Pancreas (tissue), 10 donors: ENCODE measurements around the gene NOL9. TPM values are rescaled to one million over a fixed set of nuclear protein-coding genes. Genes with fewer than 3 reads are reported as not detected.

Experiments
- ATAC-seq, 4 donors: fragments of 200-7000 bp; cut with Tn5 transposase; one replicate each; pipeline versions ENCODE4 v1.8.0 to v1.9.1; 2020; ENCODE audit warnings: mild to moderate bottlenecking in 4 of 4, moderate library complexity in 4 of 4
- DNase-seq, 6 donors: peaks; one replicate each; pipeline ENCODE4 v3.0.0-alpha.2; 2020
- FAIRE-seq: peaks from 2 replicates; lab custom pipeline; 2012; peaks lifted over from hg19 to GRCh38; lab: Jason Lieb, UNC
- H3K27ac ChIP-seq, 4 donors: fragments of 200-600 bp; sonication (generic); 1 replicate in 3 of 4; 2 replicates in 1 of 4; pipeline versions ENCODE4 v1.5.0 to v1.8.0; 2020
- H3K27me3 ChIP-seq, 4 donors: fragments of 200-600 bp; one replicate each; pipeline ENCODE4 v1.8.0; 2021
- H3K36me3 ChIP-seq, 3 donors: fragments of 200-600 bp; sonication (generic) in 1 of 3; one replicate each; pipeline versions ENCODE4 v1.5.0 to v1.8.0; 2020 to 2021
- H3K4me1 ChIP-seq, 3 donors: fragments of 200-600 bp; one replicate each; pipeline ENCODE4 v1.8.0; 2021
- H3K4me3 ChIP-seq, 4 donors: fragments of 200-600 bp; sonication (generic) in 2 of 4; one replicate each; pipeline versions ENCODE4 v1.5.0 to v1.8.0; 2020 to 2021
- H3K9me3 ChIP-seq, 4 donors: fragments of 200-600 bp; one replicate each; pipeline ENCODE4 v1.8.0; 2021
- WGBS, 2 donors: extraction: QIAGEN DNeasy Blood & Tissue Kit; methylation state at CpG; one replicate each; pipeline ENCODE4 v1.1.7; 2013; 5-methylcytosine and 5-hydroxymethylcytosine counted together
- intact Hi-C, 3 donors: fragments of 100-400 bp; cut with DNase I; formaldehyde crosslinking; loops; one replicate each; pipeline versions ENCODE4 v1.11.1 to v1.14.2; 2022
- polyA plus RNA-seq, 2 donors: library from polyadenylated mRNA; stranded (reverse); fragments of 200-250 nt; gene quantifications; one replicate each; pipeline ENCODE4 v1.2.3, GENCODE V29; 2013
- total RNA-seq, 6 donors: library from RNA; stranded (reverse); fragmentation: NEBNext Ultra II Directional in 4 of 6; extraction: Animal tissue kit (Norgen Biotek cat#: 25700) in 4 of 6; gene quantifications; one replicate each; pipeline versions ENCODE4 v1.2.1 to v1.2.4, GENCODE V29; 2021 to 2023
- TF ChIP-seq, protein P1 (sequence below), 4 donors: fragments of 200-600 bp; sonication (generic) in 3 of 4; IDR thresholded peaks; one replicate each; pipeline versions ENCODE4 v1.5.0 to v1.8.0; 2021; ENCODE audit warnings: antibody characterized with exemption in 4 of 4
- donor health status: healthy with polysubstance abuse.
- donor health status: DM: no; HTN: no; CAD: no; lungs with moderate emphysema.
- donor health status: DM: no; HTN: no; CAD: no.
- donor health status: control.
- donor health status: control.
- donor health status: Bipolar disorder and iron deficiency.
- donor health status: DM: yes; HTN: yes; CAD: no.
- donor health status: DM: no; HTN: no; CAD: no.
- donor health status: DM: no; HTN: no; CAD: no.
- donor health status: DM: yes; HTN: yes; CAD: no.

NOL9 gene
- total and polyA plus RNA-seq, 8 donors: 7.5 to 15.1 (median 11.4) TPM

DNA sequence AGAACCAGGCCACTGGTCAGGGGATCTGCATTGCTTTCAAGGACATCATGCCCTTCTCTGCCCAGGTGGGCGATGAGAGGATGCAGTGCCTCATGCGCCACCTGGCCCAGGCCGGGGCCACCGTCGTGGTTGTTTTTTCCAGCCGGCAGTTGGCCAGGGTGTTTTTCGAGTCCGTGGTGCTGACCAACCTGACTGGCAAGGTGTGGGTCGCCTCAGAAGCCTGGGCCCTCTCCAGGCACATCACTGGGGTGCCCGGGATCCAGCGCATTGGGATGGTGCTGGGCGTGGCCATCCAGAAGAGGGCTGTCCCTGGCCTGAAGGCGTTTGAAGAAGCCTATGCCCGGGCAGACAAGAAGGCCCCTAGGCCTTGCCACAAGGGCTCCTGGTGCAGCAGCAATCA lies 20.5 kb upstream of the NOL9 start:
- 69 to 81% methylated on average over 14 of the region's 14 CpGs for WGBS, 2 donors
- ATAC-seq (no peak), FAIRE-seq (no peak)

DNA sequence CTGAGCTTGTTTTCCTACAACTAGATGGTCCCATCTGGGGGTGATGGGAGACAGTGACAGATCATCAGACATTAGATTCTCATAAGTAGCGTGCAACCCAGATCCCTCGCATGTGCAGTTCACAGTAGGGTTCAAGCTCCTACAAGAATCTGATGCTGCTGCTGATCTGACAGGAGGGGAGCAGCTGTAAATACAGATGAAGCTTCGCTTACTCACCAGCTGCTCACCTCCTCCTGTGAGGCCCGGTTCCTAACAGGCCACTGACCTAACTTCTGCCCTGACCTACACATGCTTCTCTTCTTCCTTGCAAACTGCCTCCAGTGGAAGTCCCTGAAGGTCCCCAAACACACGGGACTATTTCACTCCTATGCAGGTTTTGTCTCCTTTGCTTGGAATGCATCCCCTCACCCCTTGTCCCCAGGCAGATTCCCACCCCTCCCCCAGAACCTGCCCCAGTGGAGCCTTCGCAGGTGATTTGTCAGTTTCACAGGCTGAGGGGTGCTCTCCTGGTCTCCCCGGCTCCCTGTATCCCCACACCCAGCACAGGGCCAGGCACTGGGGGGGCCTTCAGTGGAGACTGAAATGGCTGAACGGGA lies 19.8 kb upstream of the NOL9 start:
- ATAC-seq (no peak), DNase-seq (no peak), FAIRE-seq (no peak)
- Histone ChIP-seq H3K27me3 (no peaks in the 10 kb centered on the region), H3K36me3 (no peaks in the 10 kb centered on the region), H3K27ac (no peak overlapping the region), H3K4me3 (no peak overlapping the region), H3K9me3 (no peaks in the 10 kb centered on the region), H3K4me1 (peaks cover 0 to under 1% (median 0%) of the 10 kb centered on the region in 3 donors)
- 72 to 79% methylated on average over 8 of the region's 8 CpGs for WGBS, 2 donors
- TF ChIP-seq, protein P1, sequence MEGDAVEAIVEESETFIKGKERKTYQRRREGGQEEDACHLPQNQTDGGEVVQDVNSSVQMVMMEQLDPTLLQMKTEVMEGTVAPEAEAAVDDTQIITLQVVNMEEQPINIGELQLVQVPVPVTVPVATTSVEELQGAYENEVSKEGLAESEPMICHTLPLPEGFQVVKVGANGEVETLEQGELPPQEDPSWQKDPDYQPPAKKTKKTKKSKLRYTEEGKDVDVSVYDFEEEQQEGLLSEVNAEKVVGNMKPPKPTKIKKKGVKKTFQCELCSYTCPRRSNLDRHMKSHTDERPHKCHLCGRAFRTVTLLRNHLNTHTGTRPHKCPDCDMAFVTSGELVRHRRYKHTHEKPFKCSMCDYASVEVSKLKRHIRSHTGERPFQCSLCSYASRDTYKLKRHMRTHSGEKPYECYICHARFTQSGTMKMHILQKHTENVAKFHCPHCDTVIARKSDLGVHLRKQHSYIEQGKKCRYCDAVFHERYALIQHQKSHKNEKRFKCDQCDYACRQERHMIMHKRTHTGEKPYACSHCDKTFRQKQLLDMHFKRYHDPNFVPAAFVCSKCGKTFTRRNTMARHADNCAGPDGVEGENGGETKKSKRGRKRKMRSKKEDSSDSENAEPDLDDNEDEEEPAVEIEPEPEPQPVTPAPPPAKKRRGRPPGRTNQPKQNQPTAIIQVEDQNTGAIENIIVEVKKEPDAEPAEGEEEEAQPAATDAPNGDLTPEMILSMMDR (IDR thresholded peaks at IDR 0.05): no peak
- intact Hi-C loops: no loop called here

More for the DNA sequence above, 20.5 kb upstream of the NOL9 start:
- no peaks in the 10 kb centered on the region for H3K36me3 ChIP-seq
- peaks cover 0 to 5% (median 0%) of the 10 kb centered on the region in 3 donors for H3K4me1 ChIP-seq
- TF ChIP-seq, protein P1 (IDR thresholded peaks at IDR 0.05): no peak
- H3K27ac ChIP-seq: no peak overlapping the region
- no peak overlapping the region for H3K4me3 ChIP-seq
- no peaks in the 10 kb centered on the region for H3K27me3 ChIP-seq
- H3K9me3 ChIP-seq: no peaks in the 10 kb centered on the region
- no peak for DNase-seq
- intact Hi-C loops: no loop called here

- Histone ChIP-seq H3K4me3 (no peak overlapping the region), H3K36me3 (no peaks in the 10 kb centered on the region), H3K27ac (no peak overlapping the region), H3K4me1 (no peaks in the 10 kb centered on the region), H3K9me3 (no peaks in the 10 kb centered on the region), H3K27me3 (no peaks in the 10 kb centered on the region)
- TF ChIP-seq, protein P1 (IDR thresholded peaks at IDR 0.05): no peak
- intact Hi-C loops: no loop called here
- 63 to 77% methylated on average over 12 of the region's 12 CpGs for WGBS, 2 donors
- no peak for ATAC-seq
- no peak for FAIRE-seq
- no peak for DNase-seq
These were observed 18.5 kb upstream of the NOL9 start for GRCh38 chr1:6572653-6573383.

GRCh38 chr1:6570987-6571386 lies 16.7 kb upstream of the NOL9 start:
- Histone ChIP-seq H3K4me1 (no peaks in the 10 kb centered on the region), H3K9me3 (no peaks in the 10 kb centered on the region), H3K27ac (no peak overlapping the region), H3K36me3 (no peaks in the 10 kb centered on the region), H3K27me3 (no peaks in the 10 kb centered on the region), H3K4me3 (no peak overlapping the region)
- no peak for FAIRE-seq
- intact Hi-C loops: no loop called here
- no peak for DNase-seq
- no peak for ATAC-seq
- 72 to 80% methylated on average over 5 of the region's 5 CpGs for WGBS, 2 donors
- TF ChIP-seq, protein P1 (IDR thresholded peaks at IDR 0.05): no peak

DNA sequence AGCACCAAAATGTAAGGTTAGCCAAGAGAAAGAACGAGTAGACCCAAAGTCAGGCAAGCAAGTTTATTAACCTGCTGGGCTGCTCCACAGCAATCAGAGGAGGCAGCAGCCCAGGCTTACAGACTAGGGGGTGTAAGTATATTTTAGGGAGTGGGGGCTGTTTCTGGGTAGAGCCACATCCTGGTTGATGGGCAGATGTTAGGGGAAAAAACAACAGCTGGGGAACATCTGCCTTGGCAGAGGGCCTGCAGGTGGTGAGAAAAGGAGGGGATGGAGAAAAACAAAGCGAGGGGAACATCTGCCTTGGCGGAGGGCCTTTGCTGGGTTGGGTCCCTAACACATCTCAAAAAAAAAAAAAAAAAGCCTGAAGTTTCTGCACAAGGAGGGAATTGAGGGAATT lies 15.8 kb upstream of the NOL9 start:
- Histone ChIP-seq H3K4me3 (no peak overlapping the region), H3K4me1 (no peaks in the 10 kb centered on the region), H3K9me3 (no peaks in the 10 kb centered on the region), H3K36me3 (no peaks in the 10 kb centered on the region), H3K27ac (no peak overlapping the region), H3K27me3 (no peaks in the 10 kb centered on the region)
- FAIRE-seq (no peak), DNase-seq (no peak), ATAC-seq (no peak)
- intact Hi-C loops: no loop called here
- 76 to 88% methylated on average over 3 of the region's 3 CpGs for WGBS, 2 donors
- TF ChIP-seq, protein P1 (IDR thresholded peaks at IDR 0.05): no peak
